GM20431 (cell line): ENCODE measurements around the gene STX12.
"Not testable (repeated sequence)": the region's sequence is repeated elsewhere in the genome, so short reads cannot be mapped to it uniquely, and the experiment has no call there.

Experiments used
- in situ Hi-C: fragments of 300-500 bp; cut with MseI, MboI; formaldehyde crosslinking; loops from one replicate; pipeline ENCODE4 v1.15.0; 2020; ENCODE audit warnings: low sequenced_read_pairs; ENCODE audit not compliant: unreplicated experiment

STX12 gene

GRCh38 chr1:27773826-27774445, 917 bp downstream of the STX12 start:
- in situ Hi-C loops, result no loop called here

DNA sequence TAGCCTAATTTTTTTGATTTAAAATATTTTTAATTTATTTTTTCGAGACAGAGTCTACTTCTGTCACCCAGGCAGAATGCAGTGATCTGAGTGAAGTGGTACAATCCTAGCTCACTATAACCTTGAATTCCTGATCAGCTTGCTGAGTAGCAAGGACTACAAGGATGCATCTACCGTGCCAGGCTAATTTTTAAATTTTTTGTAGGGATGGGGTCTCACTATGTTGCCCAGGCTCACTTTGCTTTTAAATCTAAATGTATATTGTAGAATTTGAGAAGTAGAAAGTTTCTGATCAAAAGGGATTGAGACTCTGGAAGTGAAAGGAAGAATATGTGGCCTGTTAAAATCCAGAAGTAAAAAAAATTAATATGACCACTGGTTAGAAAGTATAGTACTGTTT, 1.6 kb downstream of the STX12 start:
- in situ Hi-C loops, result no loop called here

- in situ Hi-C loops, result not testable (repeated sequence)
Measured at GRCh38 chr1:27775336-27775735, 2.3 kb downstream of the STX12 start.

- in situ Hi-C loops, result not testable (repeated sequence)
Measured at GRCh38 chr1:27776276-27776675, 3.3 kb downstream of the STX12 start.

DNA sequence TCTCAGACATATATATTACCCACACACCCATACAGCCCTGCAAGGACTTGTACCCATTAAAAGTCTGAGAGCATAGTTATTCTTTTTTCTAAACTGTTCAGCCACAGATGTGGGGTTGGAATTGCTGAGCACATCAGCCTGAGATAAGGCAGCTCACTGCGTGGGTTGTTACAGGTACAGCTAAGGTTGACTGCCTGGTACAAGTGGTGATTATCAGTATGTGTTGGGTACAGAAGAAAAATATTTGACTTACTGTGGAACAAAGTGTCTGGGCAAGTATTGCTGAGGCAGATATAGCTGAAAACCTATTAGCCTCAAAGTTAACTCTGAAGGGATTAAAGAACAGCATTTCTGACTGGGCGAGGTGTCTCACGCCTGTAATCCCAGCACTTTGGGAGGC, 5.0 kb downstream of the STX12 start:
- in situ Hi-C loops, result no loop called here

GRCh38 chr1:27779122-27779521, 6.1 kb downstream of the STX12 start:
- in situ Hi-C loops, result no loop called here

GRCh38 chr1:27782950-27783349, 9.9 kb downstream of the STX12 start:
- in situ Hi-C loops, result no loop called here

DNA sequence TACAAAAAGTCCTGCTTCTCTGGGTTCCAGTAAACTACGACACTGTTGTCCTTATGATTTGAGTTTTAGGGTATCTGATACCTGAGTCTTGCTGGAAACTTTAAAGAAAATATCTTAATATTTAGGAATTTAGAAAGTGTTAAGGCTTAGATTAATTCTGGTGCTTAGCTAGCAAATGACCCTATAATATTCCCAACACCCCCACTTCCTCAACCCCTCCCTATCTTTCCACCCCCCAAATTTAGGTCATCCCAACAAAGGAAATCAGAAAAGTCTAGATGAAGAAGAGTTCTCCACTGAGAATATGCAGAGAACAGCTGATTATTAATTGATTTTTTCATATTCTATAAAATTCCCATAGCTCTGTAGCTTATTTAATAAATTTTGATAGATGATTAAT, 11.7 kb downstream of the STX12 start:
- in situ Hi-C loops, result no loop called here

DNA sequence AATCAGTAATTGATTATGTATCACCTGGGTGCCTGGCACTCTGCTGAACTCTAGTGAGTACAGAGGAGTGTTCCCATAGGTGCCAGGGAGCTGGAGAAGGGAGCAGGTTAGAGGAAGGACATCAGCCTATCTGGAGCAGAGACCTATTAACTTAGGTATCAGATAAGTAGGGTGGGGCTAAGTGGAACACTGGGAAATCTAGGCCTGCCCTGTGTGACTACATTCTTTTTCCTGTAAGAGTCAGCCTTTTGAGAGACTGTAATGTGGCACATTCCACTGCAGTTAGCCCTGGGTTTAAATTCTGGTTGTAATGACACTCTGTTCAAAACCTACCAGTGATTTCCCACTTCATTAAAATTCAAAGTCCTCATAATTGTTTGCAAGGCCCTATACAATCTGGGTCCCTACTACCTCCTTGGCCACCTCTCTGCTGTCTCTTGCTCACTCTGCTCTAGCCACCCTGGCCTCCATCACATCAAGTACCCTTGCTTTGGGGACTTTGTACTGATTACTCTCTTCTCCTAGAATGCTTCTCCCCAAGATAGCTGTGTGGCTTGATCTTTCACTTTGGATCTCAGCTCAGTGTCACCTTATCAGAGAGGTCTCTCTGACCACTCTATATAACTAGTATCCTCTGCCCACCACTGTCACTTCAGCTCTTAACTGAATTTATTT, 12.9 kb downstream of the STX12 start:
- in situ Hi-C loops, result no loop called here

- in situ Hi-C loops, result no loop called here
Measured at GRCh38 chr1:27787895-27788294, 14.9 kb downstream of the STX12 start.

GRCh38 chr1:27789540-27790041, 16.6 kb downstream of the STX12 start:
- in situ Hi-C loops, result no loop called here

DNA sequence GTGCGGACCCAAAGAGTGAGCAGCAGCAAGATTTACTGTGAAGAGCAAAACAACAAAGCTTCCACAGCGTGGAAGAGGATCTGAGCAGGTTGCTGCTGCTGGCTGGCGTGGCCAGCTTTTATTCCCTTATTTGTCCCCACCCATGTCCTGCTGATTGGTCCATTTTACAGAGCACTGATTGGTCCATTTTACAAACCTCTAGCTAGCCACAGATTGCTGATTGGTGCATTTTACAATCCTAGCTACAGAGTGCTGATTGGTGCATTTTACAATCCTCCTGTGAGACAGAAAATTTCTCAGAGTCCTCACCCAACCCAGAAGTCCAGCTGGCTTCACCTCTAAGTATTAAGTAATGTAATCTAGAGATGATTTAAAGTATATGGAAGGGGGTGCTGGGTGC, 17.3 kb downstream of the STX12 start:
- in situ Hi-C loops, result not testable (repeated sequence)

DNA sequence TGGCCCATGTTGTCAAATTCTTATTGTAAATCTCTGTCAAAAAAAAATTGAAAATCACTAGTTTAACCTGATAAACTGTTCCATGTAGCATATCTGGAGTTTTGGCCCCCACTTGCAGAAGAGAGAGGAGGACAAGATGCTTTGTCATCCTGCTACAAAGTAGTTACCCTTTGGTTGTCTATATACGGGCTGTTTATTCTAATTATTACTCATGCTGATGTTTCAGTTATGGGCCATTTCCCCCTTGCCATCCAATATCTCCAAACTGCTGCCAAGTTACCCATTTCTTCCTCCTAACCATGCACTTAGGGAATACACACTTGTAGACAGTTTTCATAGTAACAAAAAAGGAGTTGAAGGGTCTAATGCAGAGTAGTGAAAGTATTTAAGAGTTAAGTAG, 22.6 kb downstream of the STX12 start:
- in situ Hi-C loops, result no loop called here

DNA sequence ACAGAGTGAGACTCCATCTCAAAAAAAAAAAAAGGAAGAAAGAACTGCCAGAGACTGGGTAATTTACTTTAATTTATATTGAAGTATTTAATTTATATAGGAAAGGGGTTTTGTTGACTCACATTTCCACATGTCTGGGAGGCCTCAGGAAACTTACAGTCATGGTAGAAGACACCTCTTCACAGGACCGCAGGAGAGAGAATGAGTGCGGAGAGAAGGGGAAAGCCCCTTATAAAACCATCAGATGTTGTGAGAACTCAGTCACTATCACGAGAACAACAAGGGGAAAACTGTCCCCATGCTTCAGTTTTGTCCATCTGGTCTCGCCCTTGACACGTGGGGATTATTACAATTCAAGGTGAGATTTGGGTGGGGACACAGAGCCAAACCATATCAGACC, 31.8 kb downstream of the STX12 start:
- in situ Hi-C loops, result no loop called here

DNA sequence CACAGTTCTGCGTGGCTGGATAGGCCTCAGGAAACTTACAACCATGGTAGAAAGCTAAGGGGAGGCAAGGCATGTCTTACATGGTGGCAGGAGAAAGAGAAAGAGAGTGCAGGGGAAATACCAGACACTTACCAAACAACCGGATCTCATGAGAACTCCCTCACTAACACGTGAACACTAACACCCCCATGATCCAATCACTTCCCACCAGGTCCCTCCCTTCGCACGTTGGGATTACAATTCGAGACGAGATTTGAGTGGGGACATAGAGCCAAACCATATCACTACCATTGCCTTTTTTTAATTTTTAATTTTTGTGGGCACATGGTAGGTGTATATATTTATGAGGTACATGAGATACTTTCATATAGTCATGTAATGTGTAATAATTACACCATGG, 33.7 kb downstream of the STX12 start:
- in situ Hi-C loops, result no loop called here

DNA sequence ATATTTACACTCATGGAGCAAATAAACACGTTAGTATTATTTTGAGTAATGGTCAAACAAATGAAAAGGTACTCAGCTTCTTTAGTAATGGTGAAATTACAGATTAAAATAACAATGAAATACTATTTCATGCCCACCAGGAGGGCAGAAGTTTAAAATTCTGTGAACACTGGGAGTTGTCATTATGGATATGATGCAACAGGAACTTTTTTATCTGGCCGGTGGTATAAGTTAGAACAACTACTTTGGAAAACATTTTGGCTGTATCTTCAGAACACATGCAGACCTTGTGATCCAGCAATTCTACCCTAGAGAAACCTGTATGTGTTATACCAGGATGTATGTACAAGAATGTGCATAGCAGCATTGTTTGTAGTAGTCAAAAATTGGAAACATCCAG, 34.4 kb downstream of the STX12 start:
- in situ Hi-C loops, result no loop called here

DNA sequence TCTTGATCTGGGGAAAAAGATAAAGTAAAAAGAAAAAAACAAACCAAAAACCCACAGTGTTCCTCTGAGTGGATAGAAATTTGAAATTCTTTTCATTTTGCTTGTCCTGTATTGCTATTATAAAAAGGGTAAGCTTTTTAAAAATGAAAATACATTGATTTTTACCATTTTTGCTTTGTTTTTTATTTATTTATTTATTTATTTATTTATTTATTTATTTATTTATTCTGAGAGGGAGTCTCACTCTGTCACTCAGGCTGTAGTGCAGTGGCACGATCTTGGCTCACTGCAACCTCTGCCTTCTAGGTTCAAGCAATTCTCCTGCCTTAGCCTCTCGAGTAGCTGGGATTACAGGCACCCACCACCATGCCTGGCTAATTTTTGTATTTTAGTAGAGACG, 35.1 kb downstream of the STX12 start:
- in situ Hi-C loops, result not testable (repeated sequence)

GRCh38 chr1:27809883-27810282, 36.9 kb downstream of the STX12 start:
- in situ Hi-C loops, result no loop called here

- in situ Hi-C loops, result no loop called here
Measured at GRCh38 chr1:27811741-27812500, 38.9 kb downstream of the STX12 start.

- in situ Hi-C loops, result no loop called here
Measured at GRCh38 chr1:27816921-27817630, 44.1 kb downstream of the STX12 start.
